ENCODE results near the gene CCSER2.
"Not testable (repeated sequence)": the region's sequence is repeated elsewhere in the genome, so short reads cannot be mapped to it uniquely, and the experiment has no call there.

CCSER2 gene

GRCh38 chr10:84473136-84473535 lies 144.7 kb downstream of the CCSER2 start:
- no peak for DNase-seq

DNA sequence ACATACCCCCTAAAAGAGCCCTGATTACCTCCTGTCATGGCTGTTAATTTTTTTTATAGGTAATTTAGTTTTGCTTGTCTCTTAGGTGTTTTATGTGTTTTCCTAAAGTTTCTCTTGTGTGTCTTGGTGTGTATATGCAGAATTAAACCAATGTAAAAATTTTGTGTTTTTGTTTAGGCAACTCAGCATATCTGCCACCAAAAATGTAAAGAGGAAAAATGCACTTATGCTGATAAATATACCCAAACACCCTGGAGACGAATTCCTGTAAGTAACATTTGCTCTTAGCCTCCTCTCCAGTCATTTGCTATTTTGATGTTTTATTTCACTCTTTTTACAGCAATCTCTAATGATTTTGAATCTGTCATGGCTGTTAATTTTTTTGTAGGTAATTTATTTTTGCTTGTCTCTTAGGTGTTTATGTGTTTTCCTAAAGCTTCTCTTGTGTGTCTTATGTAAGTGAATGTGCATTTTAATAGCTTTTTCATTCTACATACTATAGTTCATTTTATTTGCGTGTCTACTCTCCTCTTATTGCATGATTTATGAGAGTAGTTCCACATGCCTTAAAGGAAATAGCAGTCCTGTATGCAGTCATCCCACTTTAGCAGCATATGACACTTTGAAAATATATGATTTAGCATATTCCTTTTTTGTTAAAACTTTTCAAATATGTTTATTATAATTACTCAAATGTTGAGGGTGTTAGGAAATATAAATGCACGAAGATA lies 149.2 kb downstream of the CCSER2 start:
- no peak for DNase-seq

GRCh38 chr10:84478151-84478550 lies 149.8 kb downstream of the CCSER2 start:
- no peak for DNase-seq

- DNase-seq: no peak
Observed at GRCh38 chr10:84478679-84479078, 150.3 kb downstream of the CCSER2 start.

DNA sequence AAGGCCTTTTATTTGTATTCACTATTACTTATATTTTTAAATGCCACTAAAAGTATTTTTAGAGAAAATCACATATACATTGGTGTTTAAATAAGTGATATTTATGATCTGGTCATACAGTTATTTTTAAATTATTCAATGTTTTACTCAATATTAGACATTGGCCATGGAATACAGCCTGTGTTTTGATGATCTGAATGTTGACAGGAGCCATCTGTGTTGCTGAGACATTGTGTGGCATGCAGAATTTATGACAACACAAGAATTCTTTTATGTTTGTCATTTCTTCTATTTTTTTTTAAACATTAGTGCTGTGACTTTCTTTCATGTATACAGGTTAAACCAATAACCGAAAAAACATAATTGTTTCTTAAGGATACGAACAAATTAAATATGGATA lies 156.2 kb downstream of the CCSER2 start:
- DNase-seq: no peak

DNA sequence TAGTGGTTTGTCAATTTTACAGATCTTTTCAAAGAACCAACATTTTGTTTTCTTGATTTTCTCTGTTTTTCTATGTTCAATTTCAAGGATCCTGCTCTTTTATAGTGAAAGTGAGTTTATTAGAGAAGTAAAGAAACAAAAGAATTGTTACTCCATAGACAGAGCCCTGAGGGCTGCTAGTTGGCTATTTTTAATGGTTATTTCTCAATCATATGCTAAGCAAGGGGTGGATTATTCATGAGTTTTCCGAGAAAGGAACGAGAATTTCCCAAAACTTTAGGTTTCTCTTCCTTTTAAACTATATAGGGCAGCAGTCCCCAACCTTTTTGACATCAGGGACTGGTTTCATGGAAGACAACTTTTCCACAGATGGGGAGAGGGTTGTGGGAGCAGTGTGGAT lies 165.0 kb downstream of the CCSER2 start:
- no peak for DNase-seq

DNA sequence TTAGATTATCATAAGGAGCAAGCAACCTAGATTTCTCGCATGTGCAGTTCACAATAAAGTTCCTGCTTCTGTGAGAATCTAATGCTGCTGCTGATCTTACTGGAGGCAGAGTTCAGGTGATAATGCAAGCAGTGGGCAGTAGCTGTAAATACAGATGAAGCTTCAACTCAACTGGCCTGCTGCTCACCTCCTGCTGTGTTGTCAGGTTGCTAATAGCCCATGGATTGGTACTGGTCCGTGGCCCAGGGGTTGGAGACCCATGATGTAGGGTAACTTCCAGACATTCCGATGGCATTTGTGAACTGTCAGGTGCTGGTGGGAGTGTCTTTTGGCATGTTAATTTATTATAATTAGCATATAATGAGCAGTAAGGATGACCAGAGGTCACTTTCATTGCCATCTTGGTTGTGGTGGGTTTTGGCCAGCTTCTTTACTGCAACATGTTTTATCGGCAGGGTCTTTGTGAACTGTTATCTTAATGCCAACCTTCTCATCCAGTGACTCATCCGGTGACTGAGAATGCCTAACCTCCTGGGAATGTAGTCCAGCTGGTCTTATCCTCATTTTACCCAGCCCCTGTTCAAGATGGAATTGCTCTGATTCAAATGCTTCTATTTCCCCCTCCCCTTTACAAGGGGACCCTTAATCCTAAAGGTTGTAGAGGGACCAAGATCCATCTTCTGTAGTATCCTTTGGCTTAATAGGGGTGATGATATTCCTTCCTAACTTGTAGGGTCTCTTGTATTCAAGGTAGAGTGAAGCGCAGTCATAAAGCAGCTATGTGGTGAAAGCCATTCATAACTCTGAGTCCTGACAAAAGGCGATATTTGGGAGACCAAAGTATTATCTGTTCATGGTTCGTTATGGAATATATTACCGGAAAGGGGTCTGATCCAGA lies 165.8 kb downstream of the CCSER2 start:
- peak; percentile 34 for DNase-seq

- DNase-seq: no peak
Observed at GRCh38 chr10:84494849-84495180, 166.4 kb downstream of the CCSER2 start.

DNA sequence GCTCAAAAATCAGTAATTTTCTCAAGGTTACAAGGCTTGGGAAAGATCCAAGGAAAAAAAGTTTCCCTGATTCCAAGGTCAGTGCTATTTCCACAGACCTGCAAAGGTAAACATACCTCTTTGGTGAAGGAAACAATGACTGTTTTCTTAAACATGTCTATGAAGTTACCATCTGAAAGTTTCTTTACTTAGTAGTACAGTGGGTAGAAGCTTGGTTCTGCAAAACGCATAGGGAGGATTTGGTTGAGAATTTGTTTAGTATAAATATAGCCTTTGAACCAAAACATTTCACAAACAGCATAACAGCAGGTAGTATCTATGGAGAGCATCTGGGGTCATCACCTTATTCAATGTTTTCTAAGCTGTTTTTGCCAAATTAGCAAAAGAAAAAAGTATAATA lies 169.6 kb downstream of the CCSER2 start:
- DNase-seq: no peak

DNA sequence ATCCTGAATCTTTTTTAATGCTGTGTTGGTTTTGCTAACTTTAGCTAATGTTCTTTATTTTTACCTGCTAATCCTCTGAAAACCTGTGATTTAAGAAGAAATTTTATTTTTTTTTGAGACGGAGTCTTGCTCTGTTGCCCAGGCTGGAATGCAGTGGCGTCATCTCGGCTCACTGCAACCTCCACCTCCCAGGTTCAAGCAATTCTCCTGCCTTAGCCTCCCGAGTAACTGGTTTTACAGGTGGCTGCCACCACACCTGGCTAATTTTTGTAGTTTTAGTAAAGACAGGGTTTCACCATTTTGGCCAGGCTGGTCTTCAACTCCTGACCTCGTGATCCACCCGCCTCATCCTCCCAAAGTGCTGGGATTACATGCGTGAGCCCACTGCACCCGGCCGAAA lies 170.7 kb downstream of the CCSER2 start:
- DNase-seq: not testable (repeated sequence)

DNA sequence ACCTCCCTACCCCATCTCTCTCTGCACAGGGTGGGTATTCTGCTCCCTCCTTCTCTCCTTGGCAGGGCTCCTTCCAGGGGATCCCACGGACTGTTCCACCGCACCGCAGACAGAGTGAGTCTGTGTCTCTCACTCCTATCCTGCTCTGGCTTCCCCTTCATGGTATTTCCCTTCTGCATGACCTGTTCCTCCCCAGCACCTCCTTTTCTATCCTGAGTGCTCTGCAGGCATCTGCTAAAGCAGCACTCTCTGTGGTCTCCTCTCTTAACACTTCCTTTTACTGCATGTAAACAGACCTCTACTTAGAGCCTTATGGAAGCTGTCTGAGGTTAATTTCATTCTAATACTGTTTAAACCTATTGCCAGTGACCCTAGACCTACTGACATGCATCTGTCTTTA lies 171.5 kb downstream of the CCSER2 start:
- DNase-seq: no peak

- no peak for DNase-seq
Observed at GRCh38 chr10:84510121-84510520, 181.7 kb downstream of the CCSER2 start.

GRCh38 chr10:84511106-84511505 lies 182.7 kb downstream of the CCSER2 start:
- no peak for DNase-seq

DNA sequence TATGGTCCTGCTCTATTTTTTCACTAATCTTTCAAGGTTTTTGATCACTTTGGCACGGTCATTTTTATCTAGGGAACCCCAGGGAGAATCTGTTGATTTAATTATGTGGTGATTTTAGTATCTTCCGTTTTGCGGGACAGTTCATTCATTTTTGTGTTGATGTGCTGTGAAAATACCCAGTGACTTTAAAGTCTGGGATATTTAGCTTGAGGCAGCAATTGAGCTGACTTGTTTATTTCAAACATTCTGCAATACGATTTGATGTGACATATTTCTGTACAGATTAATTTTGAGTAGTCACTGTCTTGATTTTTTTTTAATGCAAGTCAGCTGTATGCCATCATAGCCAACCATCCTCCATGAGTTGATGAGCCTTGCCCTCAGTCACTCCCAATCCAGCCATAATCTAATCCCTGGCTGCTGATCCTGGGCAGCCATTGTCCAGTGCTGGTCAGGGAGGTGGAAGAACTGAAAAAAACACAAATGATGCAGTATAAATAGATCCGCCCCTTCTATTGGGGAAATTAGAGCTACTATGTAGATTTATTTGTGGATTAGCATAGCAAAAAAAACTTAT lies 183.4 kb downstream of the CCSER2 start:
- no peak for DNase-seq

GRCh38 chr10:84517554-84517953 lies 189.2 kb downstream of the CCSER2 start:
- DNase-seq: no peak

DNA sequence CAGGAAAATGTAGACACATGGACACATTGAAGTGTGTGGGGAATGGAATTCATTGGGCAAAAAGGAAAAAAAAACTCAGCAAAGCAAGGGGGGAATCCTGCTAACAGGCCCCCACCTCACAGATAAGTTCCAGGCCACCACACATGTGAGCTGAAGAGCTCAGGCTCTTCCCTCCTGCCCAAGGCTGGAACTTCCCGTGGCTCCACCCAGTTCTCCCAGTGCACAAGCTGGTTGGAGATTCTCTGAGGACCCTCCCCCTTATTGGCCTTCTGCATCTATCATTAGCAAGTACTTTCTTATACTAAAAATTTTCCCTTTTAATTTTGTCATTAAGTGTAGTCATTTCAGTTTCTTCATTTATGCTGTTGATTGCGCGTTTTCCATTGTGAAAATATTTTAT lies 190.8 kb downstream of the CCSER2 start:
- peak; percentile 18 for DNase-seq

- no peak for DNase-seq
Observed at GRCh38 chr10:84521013-84521412, 192.6 kb downstream of the CCSER2 start.

DNA sequence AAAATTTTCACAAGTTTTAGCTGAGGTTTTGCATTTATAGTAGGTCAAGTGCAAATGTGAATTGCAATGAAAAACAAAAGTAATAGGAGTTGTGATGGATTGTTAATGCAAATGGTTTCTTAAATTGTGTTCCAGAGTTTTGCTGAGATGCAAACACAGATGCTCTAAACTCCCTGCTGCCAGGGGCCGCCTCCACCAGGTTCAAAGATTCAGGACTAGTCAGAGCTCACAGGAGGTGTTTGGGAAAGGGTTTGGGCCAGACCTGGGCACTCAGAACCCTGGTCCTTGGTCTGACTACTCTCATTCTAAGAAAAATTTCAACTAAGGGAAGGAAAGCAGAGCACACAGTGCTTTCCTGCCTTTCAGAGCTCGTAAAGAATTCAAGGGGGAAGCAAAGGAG lies 193.1 kb downstream of the CCSER2 start:
- DNase-seq: no peak

DNA sequence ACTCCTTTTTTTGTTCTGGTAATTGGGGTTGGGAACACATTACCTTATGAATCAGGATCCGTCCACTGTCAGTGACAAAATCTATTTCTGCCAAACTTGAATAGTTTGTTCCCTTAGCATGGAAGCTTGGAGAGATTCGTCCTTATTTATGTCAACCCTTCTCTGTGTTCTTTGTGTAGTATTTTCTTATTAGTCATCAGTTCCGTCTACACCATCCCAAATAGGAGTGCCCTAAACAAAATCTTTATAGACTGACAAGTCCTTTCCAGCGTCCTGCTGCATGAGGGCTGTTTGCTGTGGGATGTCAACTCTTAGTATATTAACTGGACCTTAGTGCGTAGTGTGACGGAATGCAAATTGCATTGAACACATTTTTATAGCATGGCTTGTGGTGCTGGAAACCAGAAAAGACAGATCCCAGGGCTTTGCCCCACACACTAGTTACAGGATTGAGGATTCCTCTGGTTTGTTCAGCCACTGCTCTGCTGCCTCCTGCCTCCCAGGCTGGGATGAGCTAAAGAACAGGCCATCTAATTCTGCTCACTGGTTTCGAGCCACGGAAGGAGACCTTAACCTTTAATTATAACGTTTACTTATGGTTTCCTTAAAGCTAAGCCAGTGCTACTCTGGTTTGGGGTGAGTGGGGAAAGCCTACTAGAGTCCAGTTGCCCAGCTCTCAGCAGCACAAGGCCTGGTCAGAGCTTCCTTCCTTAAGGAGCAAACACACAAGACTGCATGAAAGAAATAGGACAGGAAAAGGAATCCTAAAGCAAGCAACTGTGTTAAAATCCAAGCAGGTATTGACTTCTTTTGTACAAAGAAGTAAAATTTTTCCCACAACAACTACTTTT lies 194.4 kb downstream of the CCSER2 start:
- DNase-seq: peak; percentile 20

DNA sequence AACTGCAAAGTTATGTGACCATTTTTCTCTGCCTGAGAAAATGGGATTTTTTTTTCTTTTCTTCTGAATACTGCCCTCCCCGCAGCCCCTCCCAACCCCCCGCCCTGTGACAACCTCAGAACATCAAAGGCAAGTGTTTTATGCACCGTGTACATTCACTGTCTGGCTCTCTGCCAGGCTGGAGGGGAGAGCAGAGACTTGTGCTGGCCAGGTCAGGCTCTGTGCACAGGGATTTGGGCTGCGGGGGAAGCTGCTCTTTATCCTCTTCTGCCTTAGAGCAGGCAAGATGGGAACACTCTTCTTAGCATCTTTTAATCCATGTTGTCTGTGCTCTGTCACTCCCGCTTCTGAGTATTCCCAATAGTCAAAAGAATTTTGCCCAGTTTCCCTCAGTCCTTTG lies 195.1 kb downstream of the CCSER2 start:
- peak; percentile 55 for DNase-seq

DNA sequence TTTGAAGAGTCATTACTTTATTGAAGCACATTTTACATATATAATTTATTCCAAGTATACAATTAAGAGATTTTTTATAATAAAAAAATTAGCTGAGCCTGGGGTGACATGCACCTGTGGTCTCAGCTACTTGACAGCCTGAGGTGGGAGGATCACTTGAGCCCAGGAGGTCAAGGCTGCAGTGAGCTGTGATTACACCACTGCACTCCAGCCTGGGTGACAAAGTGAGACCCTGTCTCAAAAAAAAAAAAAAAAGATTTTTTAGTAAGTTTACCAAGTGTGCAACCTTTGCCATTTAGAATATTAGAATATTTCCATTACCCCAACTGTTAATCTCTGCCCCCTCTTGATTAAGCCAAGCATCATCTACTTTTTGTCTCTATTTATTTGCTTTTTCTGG lies 196.0 kb downstream of the CCSER2 start:
- no peak for DNase-seq

DNA sequence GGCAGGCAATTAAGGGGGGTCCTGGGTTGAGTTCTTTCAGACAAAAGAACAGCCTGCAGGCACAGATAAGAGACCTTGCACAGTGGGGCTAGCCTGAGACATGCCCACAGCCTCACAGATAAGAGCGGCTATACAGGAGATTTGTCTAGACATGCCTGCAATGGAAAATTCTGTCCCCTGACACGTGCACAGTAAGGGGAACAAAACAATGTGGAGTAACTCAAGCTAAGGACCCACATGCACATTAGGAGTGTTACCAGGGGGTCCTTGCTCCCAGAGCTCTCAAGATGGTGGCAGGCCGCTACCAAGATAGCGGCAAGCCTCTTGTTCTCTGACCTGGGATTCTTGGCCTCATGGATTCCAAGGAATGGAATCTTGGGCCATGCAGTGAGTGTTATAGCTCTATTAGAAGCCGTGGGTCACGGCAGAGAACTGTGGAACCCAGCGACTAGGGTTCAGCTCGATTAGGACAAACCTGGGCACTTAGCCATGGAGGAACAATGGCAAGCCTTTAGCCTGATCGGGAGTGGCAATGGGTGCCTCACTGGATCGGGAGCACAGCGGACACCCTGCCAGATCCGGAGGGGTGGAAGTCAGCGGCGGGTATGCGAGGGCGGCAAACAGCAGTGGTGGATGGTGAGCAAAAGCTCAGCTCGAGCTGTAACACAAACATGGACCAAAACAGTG lies 196.9 kb downstream of the CCSER2 start:
- DNase-seq: no peak

GRCh38 chr10:84525807-84526182 lies 197.4 kb downstream of the CCSER2 start:
- DNase-seq: not testable (repeated sequence)
